GM15510 (cell line): ENCODE data around the gene FBXO39.

ENCODE experiments used
- POLR2A ChIP-seq: IDR thresholded peaks from 3 replicates; pipeline ENCODE4 v1.6.1; 2011; ENCODE audit warnings: borderline replicate concordance; ENCODE audit not compliant: insufficient read length; ENCODE audit errors: extremely low read depth

The FBXO39 gene

GRCh38 chr17:6815775-6816174 lies 39.8 kb downstream of the FBXO39 start:
- TF ChIP-seq POLR2A: no peak

GRCh38 chr17:6818938-6819337 lies 42.9 kb downstream of the FBXO39 start:
- TF ChIP-seq POLR2A: no peak

- TF ChIP-seq POLR2A: no peak
Measured at GRCh38 chr17:6823011-6823442, 47.0 kb downstream of the FBXO39 start.

- TF ChIP-seq POLR2A: no peak
Measured at GRCh38 chr17:6830383-6830986, 54.5 kb downstream of the FBXO39 start.

GRCh38 chr17:6831661-6832263 lies 55.7 kb downstream of the FBXO39 start, which contains the start of gene TEKT1:
Gene TEKT1, minus strand, starts transcription at chr17:6831729. Its CDS starts 1,353 bp downstream, at chr17:6830376.
- no peak for TF ChIP-seq POLR2A
